Psoas muscle (tissue), 8 donors: ENCODE results near the gene PLXND1. TPM values are rescaled to one million over a fixed set of nuclear protein-coding genes. Genes with fewer than 3 reads are reported as not detected.

Experiments
- ATAC-seq, 4 donors: fragments of 200-7000 bp; cut with Tn5 transposase; one replicate each; pipeline ENCODE4 v1.9.1; 2020; ENCODE audit warnings: moderate library complexity in 3 of 4, mild to moderate bottlenecking in 2 of 4
- DNase-seq, 2 donors: peaks; one replicate each; pipeline ENCODE4 v3.0.0-alpha.2; 2020
- H3K27ac ChIP-seq: fragments of 200-600 bp; one replicate; pipeline ENCODE4 v1.8.0; 2022
- H3K27me3 ChIP-seq, 3 donors: fragments of 200-600 bp in 1 of 3; one replicate each; pipeline versions ENCODE4 v1.6.1 to v1.8.0; 2013 to 2022; ENCODE audit warnings: low read length in 2 of 3, mild to moderate bottlenecking in 2 of 3, moderate library complexity in 1 of 3; ENCODE audit not compliant: insufficient read depth in 3 of 3
- H3K36me3 ChIP-seq, 2 donors: fragments of 200-600 bp in 1 of 2; one replicate each; pipeline versions ENCODE4 v1.6.1 to v1.8.0; 2013 to 2022; ENCODE audit warnings: low read depth in 1 of 2, mild to moderate bottlenecking in 1 of 2, moderate library complexity in 1 of 2; ENCODE audit not compliant: insufficient read depth in 1 of 2
- H3K4me1 ChIP-seq: fragments of 200-600 bp; one replicate; pipeline ENCODE4 v1.8.0; 2022
- H3K4me3 ChIP-seq: fragments of 200-600 bp; one replicate; pipeline ENCODE4 v1.8.0; 2022; ENCODE audit warnings: mild to moderate bottlenecking
- H3K9me3 ChIP-seq: fragments of 200-600 bp; one replicate; pipeline ENCODE4 v1.8.0; 2022
- CTCF ChIP-seq: fragments of 200-600 bp; IDR thresholded peaks from one replicate; pipeline ENCODE4 v1.8.0; 2022; ENCODE audit warnings: antibody characterized with exemption
- WGBS, 3 donors: extraction: QIAGEN DNeasy Blood & Tissue Kit; methylation state at CpG; one replicate each; pipeline versions ENCODE4 v1.1.6 to v1.1.7; 2013; 5-methylcytosine and 5-hydroxymethylcytosine counted together
- intact Hi-C, 2 donors: fragments of 100-400 bp; cut with DNase I; formaldehyde crosslinking; loops; one replicate each; pipeline versions ENCODE4 v1.11.0 to v1.14.2; 2022
- polyA plus RNA-seq, 3 donors: library from polyadenylated mRNA; stranded (reverse); fragments of 200-250 nt; gene quantifications; one replicate each; pipeline ENCODE4 v1.2.3, GENCODE V29; 2013
- total RNA-seq, 4 donors: library from RNA; stranded (reverse); fragmentation: NEBNext Ultra II Directional in 2 of 4; extraction: Animal tissue kit (Norgen Biotek cat#: 25700) in 2 of 4; gene quantifications; one replicate each; pipeline versions ENCODE4 v1.2.1 to v1.2.4, GENCODE V29; 2021 to 2023
- donor health status: healthy with polysubstance abuse.
- donor health status: DM: no; HTN: no; CAD: no; lungs with moderate emphysema.
- donor health status: Bipolar disorder and iron deficiency.
- donor health status: healthy.
- donor health status: DM: yes; HTN: yes; CAD: no.
- donor health status: DM: no; HTN: no; CAD: no.
- donor health status: DM: no; HTN: no; CAD: no.
- donor health status: DM: yes; HTN: yes; CAD: no.

PLXND1 gene
- total and polyA plus RNA-seq, 7 donors, result 15.5 to 49.9 (median 28.2) TPM

GRCh38 chr3:129622226-129622874 is 15.9 kb upstream of the PLXND1 start:
- Histone ChIP-seq H3K4me1 (peaks cover 28% of the 10 kb centered on the region), H3K27me3 (no peaks in the 10 kb centered on the region), H3K27ac (peak overlapping the region; percentile 73), H3K9me3 (no peaks in the 10 kb centered on the region), H3K4me3 (no peak overlapping the region), H3K36me3 (no peaks in the 10 kb centered on the region)
- 44 to 52% (median 52%) methylated on average over 12 of the region's 12 CpGs for WGBS, 3 donors
- peak in 1 of 2 donors; percentile 61 for DNase-seq
- no peak for ATAC-seq
- intact Hi-C loops, result no loop called here
- TF ChIP-seq CTCF, result no peak

GRCh38 chr3:129621626-129622225 is 15.2 kb upstream of the PLXND1 start:
- no peak overlapping the region for H3K4me3 ChIP-seq
- no peak for TF ChIP-seq CTCF
- no peaks in the 10 kb centered on the region for H3K36me3 ChIP-seq
- peak in 1 of 2 donors; percentile 47 for DNase-seq
- peaks cover 28% of the 10 kb centered on the region for H3K4me1 ChIP-seq
- H3K27me3 ChIP-seq, result no peaks in the 10 kb centered on the region
- peak overlapping the region; percentile 73 for H3K27ac ChIP-seq
- no peaks in the 10 kb centered on the region for H3K9me3 ChIP-seq
- WGBS, 3 donors, result 65% methylated on average over 13 to 14 of the region's 14 CpGs
- intact Hi-C loops, result no loop called here
- ATAC-seq, result no peak

- TF ChIP-seq CTCF, result no peak
- Histone ChIP-seq H3K9me3 (no peaks in the 10 kb centered on the region), H3K4me3 (no peak overlapping the region), H3K27me3 (no peaks in the 10 kb centered on the region), H3K4me1 (peaks cover 28% of the 10 kb centered on the region), H3K27ac (no peak overlapping the region), H3K36me3 (no peaks in the 10 kb centered on the region)
- no peak for ATAC-seq
- intact Hi-C loops, result no loop called here
- DNase-seq, result peak in 1 of 2 donors; percentile 17
- 75 to 89% (median 86%) methylated on average over 18 of the region's 18 CpGs for WGBS, 3 donors
Observed at GRCh38 chr3:129620828-129621559, 14.5 kb upstream of the PLXND1 start.

GRCh38 chr3:129619726-129620162 is 13.3 kb upstream of the PLXND1 start:
- Histone ChIP-seq H3K4me3 (no peak overlapping the region), H3K9me3 (no peaks in the 10 kb centered on the region), H3K36me3 (no peaks in the 10 kb centered on the region), H3K4me1 (peaks cover 26% of the 10 kb centered on the region), H3K27me3 (no peaks in the 10 kb centered on the region), H3K27ac (peak overlapping the region; percentile 55)
- no peak for TF ChIP-seq CTCF
- WGBS, 3 donors, result 80 to 93% (median 87%) methylated on average over 5 to 6 of the region's 6 CpGs
- no peak for ATAC-seq
- DNase-seq, result peak in 1 of 2 donors; percentile 39
- intact Hi-C loops, result no loop called here
